PC-9 (cell line): ENCODE results near the gene PI4KA.

Experiments
- EZH2 ChIP-seq: fragments of 200-600 bp; sonication (generic); IDR thresholded peaks from 2 replicates; pipeline ENCODE4 v1.8.0; 2017; ENCODE audit warnings: antibody characterized with exemption, low read depth
- TF ChIP-seq, protein P1 (sequence below): fragments of 200-600 bp; sonication (generic); conservative IDR thresholded peaks from 2 replicates; pipeline ENCODE4 v1.6.1; 2017; ENCODE audit warnings: mixed run types, antibody characterized with exemption, mild to moderate bottlenecking, moderate library complexity

DNA sequence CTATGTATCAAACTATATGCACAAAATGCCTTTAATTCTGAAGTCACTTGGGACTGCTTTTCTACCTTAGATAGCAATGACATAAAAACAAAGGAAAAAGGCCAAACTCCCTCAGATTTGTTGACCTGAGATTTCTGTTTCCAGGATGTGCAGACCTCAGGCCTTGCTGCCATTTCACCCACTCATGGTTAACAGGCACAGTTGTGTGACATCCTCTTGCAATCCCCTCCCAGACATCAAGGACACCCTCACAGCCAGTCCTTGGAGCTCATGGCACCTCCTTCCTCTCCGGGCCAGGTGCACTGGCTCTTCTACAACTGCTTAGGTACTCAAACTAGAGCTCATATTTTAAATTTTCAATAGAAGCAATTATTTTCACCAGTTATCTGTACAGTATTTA lies 47.4 kb downstream of the PI4KA start:
- TF ChIP-seq EZH2 = no peak
- TF ChIP-seq, protein P1, sequence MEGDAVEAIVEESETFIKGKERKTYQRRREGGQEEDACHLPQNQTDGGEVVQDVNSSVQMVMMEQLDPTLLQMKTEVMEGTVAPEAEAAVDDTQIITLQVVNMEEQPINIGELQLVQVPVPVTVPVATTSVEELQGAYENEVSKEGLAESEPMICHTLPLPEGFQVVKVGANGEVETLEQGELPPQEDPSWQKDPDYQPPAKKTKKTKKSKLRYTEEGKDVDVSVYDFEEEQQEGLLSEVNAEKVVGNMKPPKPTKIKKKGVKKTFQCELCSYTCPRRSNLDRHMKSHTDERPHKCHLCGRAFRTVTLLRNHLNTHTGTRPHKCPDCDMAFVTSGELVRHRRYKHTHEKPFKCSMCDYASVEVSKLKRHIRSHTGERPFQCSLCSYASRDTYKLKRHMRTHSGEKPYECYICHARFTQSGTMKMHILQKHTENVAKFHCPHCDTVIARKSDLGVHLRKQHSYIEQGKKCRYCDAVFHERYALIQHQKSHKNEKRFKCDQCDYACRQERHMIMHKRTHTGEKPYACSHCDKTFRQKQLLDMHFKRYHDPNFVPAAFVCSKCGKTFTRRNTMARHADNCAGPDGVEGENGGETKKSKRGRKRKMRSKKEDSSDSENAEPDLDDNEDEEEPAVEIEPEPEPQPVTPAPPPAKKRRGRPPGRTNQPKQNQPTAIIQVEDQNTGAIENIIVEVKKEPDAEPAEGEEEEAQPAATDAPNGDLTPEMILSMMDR = no peak
